Activated CD4-positive, alpha-beta T cell treated with anti-CD3 and anti-CD28 coated beads, Interleukin-2, amount 50 U/mL, for 48 hours (primary cell): ENCODE measurements around the gene EIF2B4.

Source experiments
- DNase-seq, 2 experiments: peaks; one replicate each; pipeline ENCODE4 v3.0.0-alpha.2; 2020

EIF2B4 gene

DNA sequence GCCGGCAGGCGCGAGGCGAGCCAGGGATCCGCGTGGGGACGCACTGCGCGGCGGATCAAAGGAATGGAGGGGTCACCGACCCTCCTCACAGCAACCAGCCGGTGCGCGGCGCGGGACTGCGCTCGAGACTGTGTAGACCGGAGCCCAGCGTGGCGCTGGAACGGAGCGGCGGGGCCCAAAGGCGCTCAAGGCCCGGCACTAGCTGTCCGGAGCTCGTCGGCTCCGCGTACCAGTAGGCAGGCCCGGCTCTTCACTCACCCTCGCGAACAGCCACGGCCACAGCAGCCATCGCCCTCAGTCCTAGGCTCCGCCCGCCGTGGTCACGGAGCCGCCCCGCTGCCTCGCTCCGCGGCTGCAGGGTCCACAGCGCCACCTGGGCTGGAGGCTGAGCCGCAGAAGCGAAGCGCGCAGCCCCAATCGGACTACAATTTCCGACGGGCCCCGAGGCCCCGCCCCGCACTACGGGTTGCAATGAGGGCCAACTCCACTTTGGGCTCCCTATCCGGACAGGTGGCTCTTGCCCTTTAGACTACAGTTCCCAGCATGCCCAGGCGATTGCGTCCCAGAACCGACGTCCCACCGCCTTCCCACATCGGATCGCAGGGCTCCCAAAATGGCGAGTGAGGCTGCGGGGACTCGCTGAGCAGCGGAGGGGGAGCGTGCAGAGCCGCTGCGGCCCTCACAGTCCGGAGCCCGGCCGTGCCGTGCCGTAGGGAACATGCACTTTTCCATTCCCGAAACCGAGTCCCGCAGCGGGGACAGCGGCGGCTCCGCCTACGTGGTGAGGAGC is at the start of gene EIF2B4, which contains the start of gene SNX17:
EIF2B4 (minus strand) TSS at position 313 of the 790 bp plus-strand sequence; CDS start at position 289, 24 bp downstream.
SNX17 (plus strand) TSS at position 591 of the 790 bp plus-strand sequence; CDS start at position 719, 128 bp downstream.
- DNase-seq: peak; percentile 99

DNA sequence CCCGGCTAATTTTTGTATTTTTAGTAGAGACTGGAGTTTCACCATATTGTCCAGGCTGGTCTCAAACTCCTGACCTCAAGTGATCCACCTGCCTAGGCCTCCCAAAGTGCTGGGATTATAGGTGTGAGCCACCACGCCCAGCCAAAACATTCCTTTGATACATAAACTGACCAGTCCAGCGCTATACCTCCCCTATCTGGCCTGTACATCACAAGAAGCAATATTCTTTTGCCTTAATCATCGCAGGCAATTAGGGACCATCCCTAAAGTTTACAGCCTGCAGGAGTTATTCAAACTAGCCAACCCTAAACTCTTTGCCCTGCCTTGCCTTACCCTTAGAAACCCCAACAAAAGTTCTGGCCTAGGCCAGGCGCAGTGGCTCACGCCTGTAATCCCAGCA is 46.0 kb upstream of the EIF2B4 start:
- DNase-seq: no peak

DNA sequence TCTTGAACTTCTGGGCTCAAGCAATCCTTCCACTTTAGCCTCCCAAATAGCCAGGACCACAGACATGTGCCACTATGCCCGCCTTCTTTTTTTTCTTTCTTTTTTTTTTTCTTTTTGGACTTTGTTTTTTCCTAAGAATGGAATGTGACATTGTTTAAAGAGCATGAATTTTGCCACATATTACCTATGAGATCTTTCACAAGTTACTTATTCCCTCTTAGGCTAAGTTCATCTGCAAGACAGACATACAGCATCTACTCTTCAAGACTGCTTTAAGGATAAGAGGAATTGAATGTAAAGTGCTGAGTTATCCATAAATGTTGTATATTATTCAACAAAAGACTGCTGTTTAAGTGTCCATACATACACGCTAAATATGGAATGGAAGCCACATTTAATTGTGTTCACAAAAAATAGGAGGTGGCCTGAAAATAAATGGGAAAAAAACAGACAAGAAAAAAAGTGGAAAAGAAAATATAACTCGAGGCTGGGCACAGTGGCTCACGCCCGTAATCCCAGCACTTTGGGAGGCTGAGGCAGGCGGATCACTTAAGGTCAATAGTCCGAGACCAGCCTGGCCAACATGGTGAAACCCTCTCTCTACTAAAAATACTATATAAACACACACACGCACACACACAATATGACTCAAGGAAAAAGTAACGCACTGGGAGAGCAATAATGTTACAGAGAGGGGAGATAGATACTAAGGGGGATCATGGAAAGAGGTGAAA is 42.4 kb upstream of the EIF2B4 start:
- DNase-seq: no peak

DNA sequence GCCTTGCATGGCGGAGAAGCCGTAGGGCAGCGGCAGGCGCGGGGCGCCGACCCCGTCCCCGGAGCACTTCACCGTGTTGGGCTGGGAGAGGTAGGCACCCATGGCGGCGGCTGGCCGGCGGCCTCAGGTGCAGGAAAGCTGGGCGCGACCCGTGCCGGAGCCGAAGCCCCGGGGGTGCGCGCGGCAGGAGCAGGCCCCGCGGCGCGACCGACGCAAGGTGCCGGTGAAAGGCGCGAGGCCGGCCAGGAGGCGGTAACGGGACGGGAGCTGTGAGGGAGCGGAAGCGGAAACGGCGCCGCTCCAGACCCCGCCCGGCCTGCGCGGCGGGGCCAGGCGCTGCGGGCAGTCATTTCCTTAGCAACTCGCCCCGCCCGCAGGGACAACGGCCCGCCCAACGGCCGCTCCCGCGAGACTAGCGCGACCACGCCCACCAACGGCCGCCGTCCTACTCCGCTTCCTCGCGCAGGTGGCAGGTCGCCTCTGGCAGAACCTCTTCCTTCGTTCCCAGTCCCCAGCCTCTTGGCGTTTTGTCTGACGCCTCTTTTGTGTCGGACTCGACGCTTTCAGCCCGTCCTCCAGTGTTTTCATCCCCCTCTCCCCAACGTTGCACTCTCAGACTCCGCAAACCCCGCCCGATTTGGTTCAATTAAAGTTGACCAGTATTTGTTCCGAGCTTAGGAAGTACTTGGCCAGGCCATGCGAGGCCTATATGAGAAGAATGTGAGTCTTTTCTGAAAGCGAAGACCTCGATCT is 39.4 kb upstream of the EIF2B4 start, which contains the start of gene PPM1G:
PPM1G (minus strand) TSS at position 271 of the 753 bp plus-strand sequence; CDS start at position 102, 169 bp downstream.
- peak; percentile 98 for DNase-seq

DNA sequence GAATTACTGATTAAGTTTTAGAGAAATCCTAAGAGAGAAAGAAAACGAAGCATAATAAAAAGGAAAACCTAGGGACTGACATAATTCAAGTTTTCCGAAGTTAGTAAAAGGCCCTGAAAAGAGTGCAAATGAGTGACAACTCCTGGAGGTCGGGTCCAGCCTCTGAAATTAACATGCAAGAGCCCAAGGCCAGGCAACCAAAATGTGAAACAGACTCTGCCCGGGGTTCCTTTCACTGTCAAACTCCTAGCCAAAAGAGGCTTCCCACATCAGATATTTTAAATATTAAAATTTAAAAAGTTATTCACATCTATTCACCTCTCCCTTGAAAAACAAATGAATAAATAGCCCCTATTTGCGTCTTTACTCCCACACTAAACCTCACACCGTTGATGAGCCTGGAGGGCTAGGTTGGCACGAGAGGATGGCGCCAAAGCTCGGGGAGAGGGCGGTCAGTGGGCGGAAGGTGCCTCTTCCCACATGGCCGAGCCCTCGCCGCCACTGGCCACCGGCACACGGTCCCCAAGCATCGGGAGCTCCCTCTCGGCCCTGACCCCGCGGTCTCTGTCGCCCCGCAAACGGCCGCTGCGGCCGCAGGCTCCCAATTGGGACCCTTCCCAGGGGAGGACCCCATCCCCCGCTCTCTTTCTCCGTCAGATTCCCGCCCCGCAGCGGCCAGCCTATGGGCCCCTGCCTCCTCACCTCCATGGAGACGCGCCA is 38.6 kb upstream of the EIF2B4 start:
- DNase-seq: peak in 1 of 2 experiments; percentile 20

DNA sequence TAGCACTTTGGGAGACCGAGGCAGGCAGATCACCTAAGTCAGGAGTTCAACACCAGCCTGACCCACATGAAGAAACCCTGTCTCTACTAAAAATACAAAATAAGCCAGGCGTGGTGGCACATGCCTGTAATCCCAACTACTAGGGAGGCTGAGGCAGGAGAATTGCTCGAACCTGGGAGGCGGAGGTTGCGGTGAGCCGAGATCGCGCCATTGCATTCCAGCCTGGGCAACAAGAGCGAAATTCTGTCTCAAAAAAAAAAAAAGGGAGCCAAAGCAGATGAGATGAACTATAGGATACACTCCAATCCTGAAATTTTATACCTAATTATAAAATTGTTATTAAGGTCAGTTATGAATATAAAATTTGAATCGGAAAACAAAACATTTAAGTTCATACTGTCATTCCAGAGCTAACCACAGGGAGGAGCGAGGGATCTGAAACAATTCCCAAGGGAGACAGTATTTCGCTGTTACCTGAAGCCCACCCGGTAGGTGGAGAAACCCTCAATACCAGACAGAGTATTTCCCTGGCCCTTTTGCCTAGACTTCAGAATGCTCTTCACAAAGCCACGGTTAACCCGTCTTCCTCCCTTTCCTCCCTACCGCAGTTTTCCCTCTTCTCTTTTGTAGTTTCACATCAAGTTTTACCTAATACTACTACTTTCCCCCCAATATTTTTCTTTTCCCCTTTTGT is 37.8 kb upstream of the EIF2B4 start:
- DNase-seq: no peak

DNA sequence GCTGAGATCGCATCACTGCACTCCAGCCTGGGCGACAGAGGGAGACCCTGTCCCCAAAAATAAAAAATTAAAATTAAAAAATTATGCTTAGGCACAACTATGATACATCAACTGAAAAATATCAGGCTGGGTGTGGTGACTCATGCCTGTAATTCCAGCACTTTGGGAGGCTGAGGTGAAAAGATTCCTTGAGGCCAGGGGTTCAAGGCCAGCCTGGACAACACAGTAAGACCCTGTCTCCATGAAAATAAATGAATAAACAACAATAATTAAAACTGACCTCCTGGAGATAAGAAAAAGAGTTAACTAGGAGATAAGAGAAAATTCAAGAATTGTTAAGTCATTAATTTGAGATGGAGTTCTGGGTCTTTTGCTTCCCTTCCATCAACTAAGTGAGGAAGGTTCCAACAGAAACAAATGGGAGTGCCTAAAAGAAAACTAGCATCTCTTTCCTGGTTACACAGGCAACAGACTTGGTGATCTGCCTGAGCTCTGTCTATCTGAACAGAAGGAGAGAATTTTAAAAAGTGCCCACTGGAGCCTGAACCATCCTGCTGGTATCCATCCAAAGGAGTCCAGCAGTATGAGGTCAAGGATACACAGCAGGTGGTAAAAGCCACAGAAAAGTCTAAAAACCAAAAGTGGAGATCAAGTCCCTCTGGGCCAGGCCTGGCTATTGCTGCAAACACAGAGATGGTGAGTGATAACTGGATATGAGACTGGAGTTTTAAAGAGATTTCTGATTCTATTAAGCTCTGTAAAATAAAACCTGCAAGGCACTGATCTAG is 30.4 kb upstream of the EIF2B4 start:
- no peak for DNase-seq

DNA sequence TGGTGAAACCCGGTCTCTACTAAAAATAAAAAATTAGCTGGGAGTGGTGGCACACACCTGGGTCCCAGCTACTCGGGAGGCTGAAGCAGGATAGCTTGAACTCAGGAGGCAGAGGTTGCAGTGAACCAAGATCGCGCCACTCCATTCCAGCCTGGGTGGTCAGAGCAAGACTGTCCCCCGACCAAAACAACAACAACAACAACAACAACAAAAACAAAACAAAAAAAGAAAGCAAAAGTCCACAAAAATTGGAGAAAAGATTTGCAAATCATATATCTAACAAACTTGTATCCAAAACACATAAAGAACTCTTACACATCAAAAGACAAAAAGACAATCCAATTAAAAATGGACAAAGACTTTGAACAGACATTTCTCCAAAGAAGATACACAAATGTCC is 28.8 kb upstream of the EIF2B4 start:
- no peak for DNase-seq

DNA sequence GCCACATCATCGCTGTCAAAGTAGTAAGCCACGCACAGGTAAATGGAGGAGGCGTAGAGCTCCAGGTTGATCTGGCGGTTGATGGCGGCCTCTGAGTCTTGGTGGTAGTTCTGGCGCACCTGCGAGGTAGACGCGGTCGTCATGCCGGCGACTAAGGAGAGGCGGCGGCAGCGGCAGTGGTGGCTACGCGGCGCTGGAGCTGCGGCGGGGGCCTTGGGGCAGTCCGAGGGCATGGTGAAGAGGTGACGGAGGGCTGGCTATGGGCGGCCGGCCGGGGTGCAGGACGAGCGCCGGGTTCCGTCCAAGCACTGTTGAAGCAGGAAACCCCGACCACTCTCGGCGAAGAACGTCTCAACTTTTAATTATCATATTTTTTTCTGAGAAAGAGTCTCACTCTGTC is 23.1 kb upstream of the EIF2B4 start:
- DNase-seq: no peak

DNA sequence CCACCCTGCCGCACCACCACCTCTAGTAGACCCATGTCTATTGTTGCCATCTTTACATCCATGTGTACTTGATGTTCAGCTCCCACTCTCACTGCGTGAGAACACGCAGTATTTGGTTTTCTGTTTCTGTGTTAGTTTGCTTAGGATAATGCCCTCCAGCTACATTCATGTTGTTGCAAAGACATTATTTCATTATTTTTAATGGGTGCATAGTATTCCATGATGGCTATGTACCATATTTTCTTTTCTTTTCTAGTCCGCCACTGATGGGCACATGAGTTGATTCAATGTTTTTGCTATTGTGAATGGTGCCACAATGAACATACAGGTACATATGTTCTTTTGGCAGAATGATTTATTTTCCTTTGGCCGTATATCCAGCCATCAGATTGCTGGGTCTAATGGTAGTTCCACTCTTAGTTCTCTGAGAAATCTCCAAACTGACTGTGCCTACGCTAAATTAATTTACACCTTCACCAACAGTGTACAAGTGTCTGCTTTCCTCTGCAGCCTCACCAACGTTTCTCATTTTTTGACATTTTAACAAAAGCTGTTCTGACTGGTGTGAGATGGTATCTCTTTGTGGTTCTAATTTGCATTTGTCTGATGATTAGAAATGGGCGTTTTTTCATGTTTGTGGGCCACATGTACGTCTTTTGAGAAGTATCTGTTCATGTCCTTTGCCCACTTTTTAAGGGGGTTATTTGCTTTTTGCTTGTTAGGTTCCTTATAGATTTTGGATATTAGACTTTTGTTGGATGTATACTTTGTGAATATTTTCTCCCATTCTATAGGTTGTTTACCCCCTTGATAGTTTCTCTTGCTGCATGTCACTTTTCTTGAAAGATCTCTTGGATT is 20.9 kb upstream of the EIF2B4 start:
- no peak for DNase-seq

DNA sequence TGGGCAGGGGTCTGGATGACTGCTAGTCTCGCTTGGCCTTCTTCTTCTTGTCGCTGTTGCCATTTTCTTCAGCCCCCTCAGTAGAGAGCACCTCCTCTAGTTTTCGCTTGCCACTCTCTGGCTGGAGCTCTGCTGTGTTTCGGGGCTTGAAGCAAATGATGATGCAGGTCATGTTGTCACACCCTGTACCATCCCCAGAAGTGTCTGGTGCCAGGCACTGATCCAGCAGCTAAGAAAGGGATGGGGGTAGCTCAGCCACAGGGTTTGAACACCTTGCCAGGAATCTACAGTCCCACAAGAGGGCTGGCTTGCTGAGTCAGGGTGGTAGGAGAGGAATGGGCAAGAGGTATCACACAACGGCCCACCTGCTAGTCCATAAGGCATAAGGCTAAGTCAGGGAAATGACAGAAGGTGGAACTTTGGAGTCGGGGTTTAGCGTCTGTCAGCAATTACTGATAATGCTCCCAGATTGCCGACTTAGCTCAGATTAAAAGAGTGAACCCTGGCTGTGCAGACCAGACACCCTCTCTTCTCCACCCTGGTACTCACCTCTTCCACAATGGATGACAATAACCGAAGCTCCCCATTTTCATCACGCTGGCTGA is 11.5 kb upstream of the EIF2B4 start:
- DNase-seq: no peak

DNA sequence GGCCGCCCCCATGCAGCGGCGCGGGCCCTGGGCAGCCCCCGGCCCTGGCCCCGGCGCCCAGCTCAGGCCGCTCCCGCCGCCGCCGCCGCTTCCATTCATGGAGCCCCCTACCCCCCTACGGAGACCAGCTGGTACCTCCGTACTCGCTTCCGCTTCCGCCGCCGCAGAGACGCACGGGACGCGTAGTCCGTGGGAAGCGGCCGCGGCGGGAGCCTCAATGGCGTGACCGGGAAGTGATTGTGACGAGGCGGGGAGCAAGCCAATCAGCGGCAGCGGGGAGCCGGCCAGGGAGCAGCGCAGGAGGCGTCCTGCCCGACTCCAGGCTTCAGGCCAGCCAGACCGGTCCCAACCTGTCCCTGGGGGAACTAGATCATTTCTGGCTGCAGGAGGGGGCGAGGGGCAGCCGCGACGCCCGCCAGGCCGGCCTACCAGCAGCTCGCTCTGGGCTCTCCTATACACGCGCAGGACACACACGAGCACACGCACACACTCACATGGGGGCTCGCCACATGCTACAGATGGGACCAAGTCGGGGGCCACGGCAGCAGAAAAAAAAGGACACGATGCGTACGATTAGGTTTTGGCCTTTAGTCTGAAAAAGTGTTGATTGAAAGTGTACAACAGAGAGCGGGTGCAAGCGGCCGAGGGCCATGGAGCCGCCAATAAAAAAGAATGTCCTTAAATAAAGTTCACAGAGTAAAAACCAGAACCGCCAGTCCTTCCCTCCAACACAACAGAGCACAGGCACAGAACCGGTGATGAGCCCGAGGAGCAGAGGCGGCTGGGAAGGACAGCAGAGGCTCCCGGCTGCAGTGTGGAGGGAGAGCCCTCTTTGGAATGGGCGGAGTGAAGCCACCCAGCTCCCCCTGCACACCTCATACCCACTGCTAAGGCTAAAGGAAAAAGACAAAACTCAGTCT is 10.7 kb upstream of the EIF2B4 start, which contains the start of gene ZNF513:
ZNF513 (minus strand) TSS at position 109 of the 920 bp plus-strand sequence. CDS start 208 bp downstream, outside the sequence.
- peak; percentile 91 to 93 for DNase-seq

DNA sequence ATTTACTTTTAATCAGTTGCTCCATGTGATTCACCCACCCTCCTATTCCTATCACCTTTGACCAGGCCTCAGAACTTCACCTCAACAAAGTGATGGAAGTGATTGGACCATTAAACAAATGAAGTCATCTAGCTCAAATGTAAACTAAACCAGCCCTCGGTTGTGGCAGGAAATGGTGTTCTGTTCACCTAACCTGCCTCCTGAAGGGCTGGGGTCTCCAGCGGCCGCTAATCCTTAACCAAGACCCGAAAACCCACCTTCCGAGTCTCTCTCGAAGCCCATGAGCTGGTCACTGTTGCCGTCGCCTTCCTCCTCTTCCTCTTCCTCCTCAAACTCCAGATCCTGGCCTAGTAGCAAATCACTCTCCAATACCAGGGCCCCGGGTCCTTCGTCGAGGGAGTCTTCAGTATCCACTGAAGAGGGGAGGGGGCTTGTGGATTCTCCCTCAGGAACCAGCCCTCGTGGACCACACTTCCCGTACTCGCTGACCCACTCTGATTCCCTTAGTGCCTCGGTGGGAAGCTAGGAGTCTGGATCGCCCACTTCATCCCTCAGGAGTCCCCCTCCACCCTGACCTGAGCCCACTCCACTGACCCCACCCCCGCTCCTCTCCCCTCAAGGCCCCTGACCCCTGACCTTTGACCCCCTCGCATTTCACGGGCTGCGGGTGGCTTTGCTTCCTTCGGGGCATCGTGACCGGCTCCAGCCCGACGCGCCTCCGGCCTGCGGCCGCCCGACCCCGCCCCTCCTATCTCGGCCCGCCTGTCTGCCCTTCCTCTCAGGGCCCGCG is 9.9 kb upstream of the EIF2B4 start:
- peak; percentile 60 to 69 for DNase-seq

DNA sequence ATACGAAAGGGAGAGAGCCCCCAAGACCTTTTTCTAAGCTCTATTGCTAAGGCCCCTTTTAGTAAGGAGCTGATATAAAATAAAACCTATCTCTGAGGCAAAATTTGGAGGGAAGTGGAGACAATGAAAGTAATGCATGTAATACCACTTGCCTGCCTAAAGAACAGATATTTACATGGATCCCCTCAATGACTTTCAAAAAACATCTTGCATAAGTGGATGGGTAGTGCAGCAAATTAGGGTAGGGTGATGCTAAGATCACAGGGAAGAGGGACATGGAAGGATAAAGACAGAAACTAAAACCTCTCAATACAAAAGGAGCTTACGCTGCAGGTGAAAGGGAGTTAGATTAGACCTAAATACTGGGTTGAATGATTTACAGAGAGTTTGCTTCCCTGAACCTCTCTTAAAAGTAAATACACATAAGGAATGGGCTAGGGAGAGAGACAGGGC is 9.3 kb upstream of the EIF2B4 start:
- no peak for DNase-seq

DNA sequence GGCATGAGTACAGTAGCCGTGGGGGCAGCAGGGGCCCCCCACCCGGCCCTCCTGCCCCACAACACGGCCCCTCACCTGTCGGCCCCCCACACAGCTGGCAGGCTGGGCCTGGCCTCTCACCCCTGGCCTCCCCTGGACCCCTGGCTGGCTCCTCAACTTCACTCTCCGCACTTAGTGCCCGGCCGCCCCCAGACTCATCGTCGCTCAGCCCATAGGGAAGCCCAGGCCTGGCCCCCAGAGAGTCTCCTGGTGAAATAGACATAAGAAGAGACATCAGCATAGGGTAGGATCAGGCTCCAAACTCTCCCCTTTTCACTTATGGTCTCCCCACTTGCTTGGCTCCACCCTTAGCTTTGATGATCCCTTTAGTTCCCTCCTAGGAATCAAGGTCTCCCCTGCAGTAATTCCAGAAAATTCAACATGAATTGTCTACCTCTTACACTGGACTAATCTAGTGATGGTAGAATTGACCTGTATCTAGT is 8.7 kb upstream of the EIF2B4 start:
- DNase-seq: no peak

DNA sequence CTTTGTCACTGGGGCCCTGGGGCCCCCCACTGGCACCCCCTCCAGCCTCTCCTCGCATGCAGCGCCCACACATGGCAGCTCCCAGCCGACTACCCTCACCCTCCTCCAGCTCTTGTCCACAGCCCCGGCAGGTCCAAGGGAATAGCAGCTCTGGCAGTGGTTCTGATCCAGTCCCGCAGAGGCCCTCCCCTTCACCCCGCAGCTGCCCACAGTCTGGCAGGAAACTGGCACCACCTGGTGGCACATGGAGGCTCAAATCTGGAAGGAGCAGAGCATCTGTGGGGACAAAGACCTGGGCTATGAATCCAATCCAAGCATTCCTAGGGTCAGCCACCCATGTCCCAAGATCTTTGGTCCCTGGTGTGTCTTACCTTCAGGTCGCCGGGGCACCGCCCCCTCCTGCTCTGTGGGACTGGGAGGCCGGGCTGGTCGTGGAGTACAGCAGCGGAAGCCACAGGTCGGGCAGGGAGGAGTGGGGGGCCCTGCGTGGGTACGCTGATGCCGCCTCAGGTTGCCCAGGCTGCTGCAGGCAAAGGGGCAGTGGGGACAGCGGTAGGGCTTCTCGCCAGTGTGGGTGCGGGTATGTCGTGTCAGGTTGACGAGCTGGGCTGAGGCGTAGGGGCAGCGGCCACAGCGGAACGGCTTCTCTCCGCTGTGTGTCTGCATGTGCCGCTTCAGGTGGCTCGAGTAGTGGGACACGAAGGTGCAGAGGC is 8.1 kb upstream of the EIF2B4 start:
- DNase-seq: no peak
